ENCODE data around the gene TSPAN18.

GRCh38 chr11:44773351-44773965, 46.7 kb downstream of the TSPAN18 start:
- no peak for TF ChIP-seq CTCF (IDR thresholded peaks at IDR 0.05)
- no peak for TF ChIP-seq POLR2A (IDR thresholded peaks at IDR 0.05)
